ENCODE results near the gene FBXL3.

GRCh38 chr13:77047649-77048343 lies 20.8 kb upstream of the FBXL3 start:
- TF ChIP-seq CTCF (conservative IDR thresholded peaks at IDR 0.05; ENCODE audit: low read depth, low read length): no peak
- no peak for TF ChIP-seq RAD21 (IDR thresholded peaks at IDR 0.05; ENCODE audit: low read length)
- no peak for TF ChIP-seq MAFK (IDR thresholded peaks at IDR 0.05; ENCODE audit: low read depth, low read length)
- TF ChIP-seq ELK1 (IDR thresholded peaks at IDR 0.05; ENCODE audit: borderline replicate concordance, low read depth, low read length): no peak
- TF ChIP-seq CEBPB (IDR thresholded peaks at IDR 0.05; ENCODE audit: low read depth, low read length): no peak
- TF ChIP-seq POLR2A (IDR thresholded peaks at IDR 0.05; ENCODE audit: low read depth, low read length): no peak
- TF ChIP-seq RFX5 (IDR thresholded peaks at IDR 0.05; ENCODE audit: low read depth, low read length): no peak
- no peak for TF ChIP-seq CHD1 (IDR thresholded peaks at IDR 0.05; ENCODE audit: low read depth, low read length)
- TF ChIP-seq SMC3 (IDR thresholded peaks at IDR 0.05; ENCODE audit: low read depth, low read length): no peak
- no peak for TF ChIP-seq FOS (IDR thresholded peaks at IDR 0.05; ENCODE audit: low read depth, low read length)
